CD4-positive, alpha-beta T cell (primary cell): ENCODE measurements around the gene MPZL2. TPM values are rescaled to one million over a fixed set of nuclear protein-coding genes. Genes with fewer than 3 reads are reported as not detected.

Experiments
- ATAC-seq: fragments of 200-7000 bp; cut with Tn5 transposase; one replicate; pipeline ENCODE4 v1.10.0; 2022; ENCODE audit warnings: mild to moderate bottlenecking; ENCODE audit not compliant: poor library complexity
- CTCF ChIA-PET: fragments of 350-600 bp; sonication (Branson Sonifier 250); formaldehyde crosslinking; loops from one replicate; lab custom pipeline; 2021; ENCODE audit warnings: antibody characterized with exemption, inconsistent platforms; lab: Charles Lee
- POLR2A ChIA-PET: fragments of 350-600 bp; sonication (Branson Sonifier 250); formaldehyde crosslinking; loops from one replicate; lab custom pipeline; 2021; ENCODE audit warnings: antibody characterized with exemption, inconsistent platforms; lab: Charles Lee
- DNase-seq, 14 experiments: peaks; one replicate each; pipeline ENCODE4 v3.0.0-alpha.2; 2013 to 2020; ENCODE audit warnings: mixed read lengths in 2 of 14
- H3K27ac ChIP-seq, 2 donors: one replicate each; pipeline versions ENCODE4 v1.5.1 to v1.7.0; 2013; ENCODE audit warnings: low read length in 2 of 2, low read depth in 1 of 2, mild to moderate bottlenecking in 1 of 2
- H3K27me3 ChIP-seq, 2 experiments: 1 replicate in 1 of 2; 2 replicates in 1 of 2; pipeline versions ENCODE4 v1.6.1 to v1.7.0; 2013; ENCODE audit warnings: low read length in 2 of 2, control low read depth in 1 of 2, mild to moderate bottlenecking in 1 of 2, moderate library complexity in 1 of 2; ENCODE audit not compliant: insufficient read depth in 2 of 2, control insufficient read depth in 1 of 2
- H3K36me3 ChIP-seq: one replicate; pipeline ENCODE4 v1.6.1; 2013; ENCODE audit warnings: low read length, control low read depth; ENCODE audit not compliant: insufficient read depth
- H3K4me1 ChIP-seq: one replicate; pipeline ENCODE4 v1.6.1; 2013; ENCODE audit warnings: low read length, control low read depth; ENCODE audit not compliant: insufficient read depth
- H3K4me3 ChIP-seq: one replicate; pipeline ENCODE4 v1.5.1; 2013; ENCODE audit warnings: mild to moderate bottlenecking, low read length, moderate library complexity
- H3K9me3 ChIP-seq, 2 experiments: 1 replicate in 1 of 2; 2 replicates in 1 of 2; pipeline versions ENCODE4 v1.6.1 to v1.7.0; 2013; ENCODE audit warnings: low read length in 2 of 2, mild to moderate bottlenecking in 2 of 2, control low read depth in 1 of 2, moderate library complexity in 1 of 2; ENCODE audit not compliant: control insufficient read depth in 1 of 2, insufficient read depth in 1 of 2
- H3K27ac Mint-ChIP-seq: one replicate; pipeline ENCODE4 v1.8.0; 2020; ENCODE audit warnings: mixed read lengths
- H3K27me3 Mint-ChIP-seq: one replicate; pipeline ENCODE4 v1.8.0; 2021; ENCODE audit warnings: mixed read lengths
- H3K36me3 Mint-ChIP-seq: one replicate; pipeline ENCODE4 v1.8.0; 2021; ENCODE audit warnings: low read depth, mixed read lengths
- H3K4me1 Mint-ChIP-seq: one replicate; pipeline ENCODE4 v1.8.0; 2021; ENCODE audit warnings: low read depth, mixed read lengths
- H3K4me3 Mint-ChIP-seq: one replicate; pipeline ENCODE4 v1.8.0; 2020; ENCODE audit warnings: mild to moderate bottlenecking, mixed read lengths
- H3K9me3 Mint-ChIP-seq: one replicate; pipeline ENCODE4 v1.8.0; 2020; ENCODE audit warnings: mixed read lengths
- intact Hi-C, 2 experiments: fragments of 100-400 bp; cut with DNase I in 1 of 2; cut with micrococcal nuclease in 1 of 2; formaldehyde crosslinking; loops; one replicate each; pipeline versions ENCODE4 v1.15.1 to v1.9.0; 2023 to 2025; cut with DNase I, micrococcal nuclease
- total RNA-seq, 174 experiments: library from RNA in 2 of 174; stranded (reverse) in 2 of 174; gene quantifications; one replicate each; pipeline ENCODE4 v1.2.3 and lab custom pipeline; 2021 to 2026
- TF ChIP-seq, protein P1 (sequence below): fragments of 200-600 bp; IDR thresholded peaks from one replicate; pipeline ENCODE4 v1.8.0; 2022; ENCODE audit warnings: antibody characterized with exemption, mild to moderate bottlenecking

Gene MPZL2
- total RNA-seq, 2 experiments from 2014 or later, result 0.95 to 1.8 TPM

DNA sequence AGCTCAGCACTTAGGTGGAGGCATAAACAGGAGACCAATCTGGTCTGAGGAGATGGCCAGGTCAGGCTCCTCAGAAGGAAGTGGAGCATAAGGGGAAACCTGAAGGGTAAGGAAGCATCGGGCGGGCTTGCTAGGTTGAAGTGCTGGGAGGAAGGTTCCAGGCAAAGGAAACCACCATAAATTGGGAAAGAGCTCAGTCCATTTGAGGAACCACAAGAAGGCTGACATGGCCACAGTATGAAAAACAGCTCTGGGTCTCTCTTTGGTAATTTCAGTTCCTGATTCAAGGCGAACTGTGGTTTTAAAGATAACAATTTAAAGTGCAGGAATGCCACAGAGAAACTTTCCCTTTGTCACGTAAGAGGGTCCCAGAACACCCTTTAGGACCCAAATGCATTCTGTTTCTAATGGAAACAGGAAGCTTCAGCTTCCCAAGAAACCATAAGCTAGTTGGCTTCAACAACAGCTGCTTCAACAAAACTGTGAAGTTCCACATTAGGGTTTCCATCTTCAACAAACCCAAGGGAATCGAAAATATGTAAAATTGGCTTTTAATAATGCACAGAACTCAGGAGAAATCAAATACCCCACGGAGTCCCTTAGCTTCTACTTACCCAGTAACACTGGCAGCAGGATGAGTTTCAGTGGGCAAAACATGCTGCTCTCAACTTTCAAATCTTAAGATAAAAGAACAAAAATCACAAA is 49.7 kb downstream of the MPZL2 start:
- Histone ChIP-seq H3K27me3 (no peaks in the 10 kb centered on the region), H3K4me1 (peaks cover 66% of the 10 kb centered on the region), H3K4me3 (no peak overlapping the region), H3K36me3 (peaks cover 44% of the 10 kb centered on the region), H3K9me3 (no peaks in the 10 kb centered on the region), H3K27ac (peak overlapping the region in 1 of 2 donors; percentile 9)
- DNase-seq (peak in 2 of 14 experiments; percentile 61 to 62), ATAC-seq (no peak)
- TF ChIP-seq, protein P1, sequence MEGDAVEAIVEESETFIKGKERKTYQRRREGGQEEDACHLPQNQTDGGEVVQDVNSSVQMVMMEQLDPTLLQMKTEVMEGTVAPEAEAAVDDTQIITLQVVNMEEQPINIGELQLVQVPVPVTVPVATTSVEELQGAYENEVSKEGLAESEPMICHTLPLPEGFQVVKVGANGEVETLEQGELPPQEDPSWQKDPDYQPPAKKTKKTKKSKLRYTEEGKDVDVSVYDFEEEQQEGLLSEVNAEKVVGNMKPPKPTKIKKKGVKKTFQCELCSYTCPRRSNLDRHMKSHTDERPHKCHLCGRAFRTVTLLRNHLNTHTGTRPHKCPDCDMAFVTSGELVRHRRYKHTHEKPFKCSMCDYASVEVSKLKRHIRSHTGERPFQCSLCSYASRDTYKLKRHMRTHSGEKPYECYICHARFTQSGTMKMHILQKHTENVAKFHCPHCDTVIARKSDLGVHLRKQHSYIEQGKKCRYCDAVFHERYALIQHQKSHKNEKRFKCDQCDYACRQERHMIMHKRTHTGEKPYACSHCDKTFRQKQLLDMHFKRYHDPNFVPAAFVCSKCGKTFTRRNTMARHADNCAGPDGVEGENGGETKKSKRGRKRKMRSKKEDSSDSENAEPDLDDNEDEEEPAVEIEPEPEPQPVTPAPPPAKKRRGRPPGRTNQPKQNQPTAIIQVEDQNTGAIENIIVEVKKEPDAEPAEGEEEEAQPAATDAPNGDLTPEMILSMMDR, result no peak
- H3K36me3 Mint-ChIP-seq, result peaks cover 58% of the 10 kb centered on the region
- intact Hi-C loops, result loop anchor here in 1 of 2 experiments (2.0 kb wide), 1 partner anchor 14 kb away; no protein-coding TSS in a partner anchor
- H3K27me3 Mint-ChIP-seq, result no peaks in the 10 kb centered on the region
- CTCF ChIA-PET, result interaction anchor here (0.8 to 1.9 kb wide), 9 partner anchors 10 to 97 kb away, joined by 3 to 13 read pairs (median 3); partner anchors contain the start of gene JAML
- peaks cover 85% of the 10 kb centered on the region for H3K4me1 Mint-ChIP-seq
- no peak overlapping the region for H3K27ac Mint-ChIP-seq
- peak overlapping the region; percentile 58 for H3K4me3 Mint-ChIP-seq
- no peaks in the 10 kb centered on the region for H3K9me3 Mint-ChIP-seq
- POLR2A ChIA-PET, result interaction anchor here (0.7 to 3.7 kb wide), 13 partner anchors 10 to 132 kb away, joined by 3 to 23 read pairs (median 5); partner anchors contain the start of genes CD3D, CD3E, JAML and MPZL2

DNA sequence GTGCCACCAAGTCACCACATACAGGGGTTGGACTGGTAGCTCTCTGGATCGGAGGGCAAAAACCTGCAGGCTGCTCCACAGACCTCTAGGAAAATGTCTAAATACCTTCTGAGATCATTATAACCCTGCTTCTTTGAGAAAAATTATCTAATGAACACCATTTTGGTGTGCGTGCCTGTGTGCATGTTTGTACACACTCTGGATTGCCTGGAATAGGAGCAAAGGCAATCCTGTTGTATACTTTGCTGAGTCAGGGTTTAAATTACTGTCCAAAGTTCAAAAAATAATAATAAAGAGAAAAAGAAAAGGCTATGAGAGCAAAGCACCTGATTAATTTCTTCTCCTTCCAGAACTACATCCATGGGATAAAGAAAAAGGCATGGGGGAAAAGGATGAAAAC is 50.3 kb downstream of the MPZL2 start:
- no peak overlapping the region for H3K4me3 ChIP-seq
- H3K27ac Mint-ChIP-seq, result no peak overlapping the region
- ChIA-PET CTCF (interaction anchor here (0.9 to 1.9 kb wide), 6 partner anchors 11 to 41 kb away, joined by 3 to 13 read pairs (median 4); partner anchors contain the start of gene JAML), POLR2A (interaction anchor here (0.7 to 3.7 kb wide), 11 partner anchors 10 to 132 kb away, joined by 3 to 23 read pairs (median 5); partner anchors contain the start of genes CD3D, CD3E, JAML and MPZL2)
- peak overlapping the region in 1 of 2 donors; percentile 33 for H3K27ac ChIP-seq
- no peaks in the 10 kb centered on the region for H3K9me3 ChIP-seq
- H3K27me3 Mint-ChIP-seq, result no peaks in the 10 kb centered on the region
- TF ChIP-seq, protein P1, result no peak
- no peaks in the 10 kb centered on the region for H3K27me3 ChIP-seq
- H3K36me3 ChIP-seq, result peaks cover 49% of the 10 kb centered on the region
- intact Hi-C loops, result loop anchor here in 1 of 2 experiments (2.0 kb wide), 1 partner anchor 15 kb away; no protein-coding TSS in a partner anchor
- H3K4me3 Mint-ChIP-seq, result peak overlapping the region; percentile 58
- H3K4me1 Mint-ChIP-seq, result peaks cover 79% of the 10 kb centered on the region
- peaks cover 64% of the 10 kb centered on the region for H3K36me3 Mint-ChIP-seq
- no peaks in the 10 kb centered on the region for H3K9me3 Mint-ChIP-seq
- ATAC-seq (no peak), DNase-seq (no peak)
- H3K4me1 ChIP-seq, result peaks cover 63% of the 10 kb centered on the region

DNA sequence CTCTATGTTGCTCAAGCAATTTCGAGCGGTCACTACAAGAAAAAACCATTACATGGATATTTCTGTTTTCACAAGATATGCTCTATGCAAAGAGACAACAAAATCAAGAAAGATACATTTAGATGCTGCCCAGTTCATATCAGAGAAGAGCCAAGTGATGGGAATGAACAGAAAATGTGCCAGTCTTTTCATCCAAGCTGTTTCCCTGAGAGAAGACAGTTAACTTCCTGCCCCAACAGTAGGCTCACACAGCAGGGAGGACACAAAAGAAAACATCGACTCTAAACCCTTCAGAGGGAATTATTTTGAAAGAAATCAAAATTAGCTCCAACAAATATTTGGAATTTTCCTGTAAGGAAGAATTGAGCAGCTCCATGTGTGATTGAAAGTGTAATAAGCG is 50.9 kb downstream of the MPZL2 start:
- no peak for ATAC-seq
- Histone ChIP-seq H3K27me3 (no peaks in the 10 kb centered on the region), H3K4me3 (no peak overlapping the region), H3K27ac (no peak overlapping the region), H3K9me3 (no peaks in the 10 kb centered on the region), H3K36me3 (peaks cover 55% of the 10 kb centered on the region), H3K4me1 (peaks cover 59% of the 10 kb centered on the region)
- ChIA-PET POLR2A (interaction anchor here (0.8 to 1.2 kb wide), 2 partner anchors 13 to 39 kb away, joined by 3 to 5 read pairs; partner anchors contain the start of gene MPZL3), CTCF (interaction anchor here (1.0 to 1.9 kb wide), 2 partner anchors 11 to 42 kb away, joined by 3 to 5 read pairs; no protein-coding TSS in a partner anchor)
- no peak for DNase-seq
- Mint-ChIP-seq H3K27me3 (no peaks in the 10 kb centered on the region), H3K27ac (no peak overlapping the region), H3K36me3 (peaks cover 69% of the 10 kb centered on the region), H3K4me3 (peak overlapping the region; percentile 12), H3K4me1 (peaks cover 74% of the 10 kb centered on the region), H3K9me3 (no peaks in the 10 kb centered on the region)
- intact Hi-C loops, result no loop called here
- TF ChIP-seq, protein P1, result no peak
